ENCODE measurements around the gene TTC3.

DNA sequence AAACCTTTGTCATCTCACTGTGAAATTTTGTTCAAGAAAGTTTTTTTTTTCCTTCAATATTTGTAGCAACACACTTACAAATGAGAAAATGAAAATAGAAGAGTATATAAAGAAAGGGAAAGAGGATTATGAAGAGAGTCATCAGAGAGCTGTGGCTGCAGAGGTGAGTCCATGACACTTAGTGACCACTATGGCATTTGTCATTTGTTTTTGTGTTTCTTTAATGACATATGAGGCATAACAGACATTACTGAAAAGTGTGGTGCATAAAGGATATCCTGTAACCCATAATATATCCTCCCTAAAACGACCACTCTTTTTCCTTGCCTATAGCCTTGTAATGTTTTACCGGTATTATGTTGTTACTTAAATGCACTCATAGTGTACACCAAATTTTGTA lies 113.9 kb downstream of the TTC3 start:
- TF ChIP-seq CTCF (IDR thresholded peaks at IDR 0.05; ENCODE audit: low read length) (no peak), EZH2phosphoT487 (IDR thresholded peaks at IDR 0.05; ENCODE audit: low read length) (no peak), EZH2 (optimal IDR thresholded peaks at IDR 0.05; ENCODE audit: low read depth, low read length) (no peak)

Data from MM.1S (cell line).